GM19239 (cell line): Measurements from ENCODE around the gene HSD17B3.
"Not testable (repeated sequence)": the region's sequence is repeated elsewhere in the genome, so short reads cannot be mapped to it uniquely, and the experiment has no call there.

Source experiments
- DNase-seq: peaks from one replicate; pipeline ENCODE4 v3.0.0; 2011; ENCODE audit warnings: low spot score; ENCODE audit not compliant: insufficient read length
- FAIRE-seq: peaks from 2 replicates; lab custom pipeline; 2011; peaks lifted over from hg19 to GRCh38; lab: Jason Lieb, UNC

The HSD17B3 gene

GRCh38 chr9:96302021-96302420, at the start of gene HSD17B3:
Gene HSD17B3 (minus strand): TSS chr9:96302176. CDS start chr9:96302104, 72 bp downstream.
- FAIRE-seq (no peak), DNase-seq (no peak)

- FAIRE-seq (no peak), DNase-seq (no peak)
Measured at GRCh38 chr9:96350866-96351265, 48.9 kb upstream of the HSD17B3 start.

GRCh38 chr9:96348261-96348660, 46.3 kb upstream of the HSD17B3 start:
- DNase-seq, result no peak
- FAIRE-seq, result no peak

- no peak for FAIRE-seq
- no peak for DNase-seq
Measured at GRCh38 chr9:96345551-96345950, 43.6 kb upstream of the HSD17B3 start.

- no peak for FAIRE-seq
- no peak for DNase-seq
Measured at GRCh38 chr9:96344458-96345180, 42.6 kb upstream of the HSD17B3 start.

GRCh38 chr9:96343515-96344360, 41.8 kb upstream of the HSD17B3 start:
- DNase-seq (no peak), FAIRE-seq (no peak)

GRCh38 chr9:96342571-96343245, 40.7 kb upstream of the HSD17B3 start:
- no peak for DNase-seq
- FAIRE-seq, result no peak

GRCh38 chr9:96340707-96341106, 38.7 kb upstream of the HSD17B3 start:
- FAIRE-seq (no peak), DNase-seq (no peak)

- DNase-seq (no peak), FAIRE-seq (no peak)
Measured at GRCh38 chr9:96338299-96338698, 36.3 kb upstream of the HSD17B3 start.

- DNase-seq, result no peak
Measured at GRCh38 chr9:96333958-96334357, 32.0 kb upstream of the HSD17B3 start.

GRCh38 chr9:96331236-96331947, 29.4 kb upstream of the HSD17B3 start:
- FAIRE-seq (no peak), DNase-seq (no peak)

More at GRCh38 chr9:96333958-96334357, 32.0 kb upstream of the HSD17B3 start:
- no peak for FAIRE-seq

GRCh38 chr9:96327694-96328352, 25.8 kb upstream of the HSD17B3 start:
- FAIRE-seq, result peak; percentile 72
- DNase-seq, result peak; percentile 36

- FAIRE-seq (no peak), DNase-seq (no peak)
Measured at GRCh38 chr9:96323169-96323568, 21.2 kb upstream of the HSD17B3 start.

GRCh38 chr9:96322736-96323135, 20.8 kb upstream of the HSD17B3 start:
- FAIRE-seq, DNase-seq: not testable (repeated sequence)

- not testable (repeated sequence) for FAIRE-seq, DNase-seq
Measured at GRCh38 chr9:96322210-96322609, 20.2 kb upstream of the HSD17B3 start.

- FAIRE-seq, result no peak
Measured at GRCh38 chr9:96321515-96321914, 19.5 kb upstream of the HSD17B3 start.

GRCh38 chr9:96320749-96321280, 18.8 kb upstream of the HSD17B3 start:
- FAIRE-seq (no peak), DNase-seq (no peak)

More at GRCh38 chr9:96321515-96321914, 19.5 kb upstream of the HSD17B3 start:
- no peak for DNase-seq

- DNase-seq, result no peak
- FAIRE-seq, result no peak
Measured at GRCh38 chr9:96318921-96319565, 17.1 kb upstream of the HSD17B3 start.
